Measurements from ENCODE around the gene CHRM4.

DNA sequence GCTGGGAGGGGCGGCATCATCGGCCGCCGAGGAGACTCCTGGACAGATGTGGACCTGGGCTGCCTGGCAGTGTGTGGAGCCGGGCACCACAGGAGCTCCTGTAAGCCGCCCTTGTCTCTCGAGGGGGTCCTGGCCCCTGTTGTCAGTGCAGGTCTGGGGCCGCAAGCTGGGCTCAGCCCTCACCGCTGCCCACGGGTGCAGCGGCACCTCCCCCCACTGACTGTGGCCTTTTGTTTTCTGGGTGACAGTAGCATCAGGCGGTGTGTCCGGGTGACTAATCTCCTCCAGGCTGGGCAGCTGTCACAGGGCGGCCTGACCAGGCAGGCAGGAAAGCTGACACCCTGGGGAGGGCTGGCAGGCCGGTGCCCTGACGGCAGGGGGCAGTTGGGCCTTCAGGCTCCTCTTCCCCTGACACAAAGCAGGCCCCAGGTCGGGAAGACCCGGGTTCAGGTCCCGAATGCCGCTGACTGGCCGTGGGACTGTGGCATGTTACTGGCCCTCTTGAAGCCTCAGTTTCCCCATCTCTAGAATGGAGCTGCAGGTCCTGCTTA lies 28.0 kb downstream of the CHRM4 start:
- no peak for TF ChIP-seq POLR2AphosphoS5 (IDR thresholded peaks at IDR 0.05; ENCODE audit: low read depth, low read length)
- TF ChIP-seq POLR2A (IDR thresholded peaks at IDR 0.05; ENCODE audit: low read depth, low read length), result no peak
- no peak for TF ChIP-seq TAF1 (IDR thresholded peaks at IDR 0.05; ENCODE audit: low read depth, low read length)
- TF ChIP-seq SPI1 (IDR thresholded peaks at IDR 0.05; ENCODE audit: low read depth, low read length), result no peak

Data from GM12891 (cell line).